Measurements from ENCODE around the gene LYPD6. TPM values are rescaled to one million over a fixed set of nuclear protein-coding genes. Genes with fewer than 3 reads are reported as not detected.

Gene LYPD6
- total RNA-seq, 1 donor = under 0.01 TPM

- no peak for TF ChIP-seq CTCF (IDR thresholded peaks at IDR 0.05; ENCODE audit: extremely low read depth, low read depth, low read length)
- no peak for DNase-seq (ENCODE audit: insufficient read length, low spot score, missing footprints)
- no peak overlapping the region for H2AFZ ChIP-seq (ENCODE audit: low read length)
Measured at GRCh38 chr2:149442346-149442745, 112.0 kb downstream of the LYPD6 start.

GRCh38 chr2:149443150-149443549 lies 112.8 kb downstream of the LYPD6 start:
- Histone ChIP-seq H2AFZ (ENCODE audit: low read length) (no peak overlapping the region), H3K9me3 (ENCODE audit: low read depth, low read length) (no peaks in the 10 kb centered on the region), H3K27ac (ENCODE audit: low read depth, low read length) (no peak overlapping the region), H3K4me2 (ENCODE audit: insufficient read depth, low read length) (no peak overlapping the region), H3K4me1 (ENCODE audit: insufficient read depth, low read length) (no peaks in the 10 kb centered on the region), H3K36me3 (ENCODE audit: insufficient read depth, low read length) (no peaks in the 10 kb centered on the region), H4K20me1 (ENCODE audit: insufficient read depth, low read length) (no peaks in the 10 kb centered on the region), H3K79me2 (ENCODE audit: insufficient read depth, low read length) (no peaks in the 10 kb centered on the region), H3K27me3 (ENCODE audit: insufficient read depth, low read length) (no peaks in the 10 kb centered on the region), H3K4me3 (ENCODE audit: insufficient read depth, low read length) (no peak overlapping the region)
- TF ChIP-seq CTCF (IDR thresholded peaks at IDR 0.05; ENCODE audit: extremely low read depth, low read depth, low read length) = no peak
- DNase-seq (ENCODE audit: insufficient read length, low spot score, missing footprints) = no peak

More at GRCh38 chr2:149442346-149442745, 112.0 kb downstream of the LYPD6 start:
- Histone ChIP-seq H3K27me3 (ENCODE audit: insufficient read depth, low read length) (no peaks in the 10 kb centered on the region), H3K4me1 (ENCODE audit: insufficient read depth, low read length) (no peaks in the 10 kb centered on the region), H3K36me3 (ENCODE audit: insufficient read depth, low read length) (no peaks in the 10 kb centered on the region), H3K4me2 (ENCODE audit: insufficient read depth, low read length) (no peak overlapping the region), H3K9me3 (ENCODE audit: low read depth, low read length) (no peaks in the 10 kb centered on the region), H3K4me3 (ENCODE audit: insufficient read depth, low read length) (no peak overlapping the region), H4K20me1 (ENCODE audit: insufficient read depth, low read length) (no peaks in the 10 kb centered on the region), H3K27ac (ENCODE audit: low read depth, low read length) (no peak overlapping the region), H3K79me2 (ENCODE audit: insufficient read depth, low read length) (no peaks in the 10 kb centered on the region)

DNA sequence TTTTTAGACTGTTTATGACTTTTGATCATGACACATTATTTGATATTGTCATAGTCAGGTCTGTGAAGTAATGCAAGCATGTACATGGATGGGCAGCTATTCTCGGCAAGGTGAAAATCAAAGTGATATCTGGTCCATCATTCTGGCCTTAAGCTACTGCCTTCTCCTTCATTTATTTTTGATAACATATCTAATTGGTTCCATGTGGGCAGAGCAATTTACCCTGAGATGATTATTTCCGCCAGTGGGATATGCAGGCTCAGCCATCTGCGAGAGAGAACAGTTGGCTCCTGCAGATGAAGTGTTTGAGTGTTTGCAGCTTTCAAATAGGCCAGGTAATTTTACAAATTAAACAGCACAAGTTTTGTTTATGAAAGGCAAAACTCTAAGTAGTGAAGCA lies 116.4 kb downstream of the LYPD6 start:
- H3K79me2 ChIP-seq (ENCODE audit: insufficient read depth, low read length) = no peaks in the 10 kb centered on the region
- no peaks in the 10 kb centered on the region for H3K36me3 ChIP-seq (ENCODE audit: insufficient read depth, low read length)
- H2AFZ ChIP-seq (ENCODE audit: low read length) = no peak overlapping the region
- H3K4me2 ChIP-seq (ENCODE audit: insufficient read depth, low read length) = no peak overlapping the region
- H4K20me1 ChIP-seq (ENCODE audit: insufficient read depth, low read length) = no peaks in the 10 kb centered on the region
- no peaks in the 10 kb centered on the region for H3K9me3 ChIP-seq (ENCODE audit: low read depth, low read length)
- no peaks in the 10 kb centered on the region for H3K4me1 ChIP-seq (ENCODE audit: insufficient read depth, low read length)
- no peak overlapping the region for H3K4me3 ChIP-seq (ENCODE audit: insufficient read depth, low read length)
- no peak overlapping the region for H3K27ac ChIP-seq (ENCODE audit: low read depth, low read length)
- no peaks in the 10 kb centered on the region for H3K27me3 ChIP-seq (ENCODE audit: insufficient read depth, low read length)
- no peak for DNase-seq (ENCODE audit: insufficient read length, low spot score, missing footprints)
- TF ChIP-seq CTCF (IDR thresholded peaks at IDR 0.05; ENCODE audit: extremely low read depth, low read depth, low read length) = no peak

GRCh38 chr2:149448315-149448714 lies 117.9 kb downstream of the LYPD6 start:
- Histone ChIP-seq H2AFZ (ENCODE audit: low read length) (no peak overlapping the region), H3K4me3 (ENCODE audit: insufficient read depth, low read length) (no peak overlapping the region), H4K20me1 (ENCODE audit: insufficient read depth, low read length) (no peaks in the 10 kb centered on the region), H3K4me1 (ENCODE audit: insufficient read depth, low read length) (no peaks in the 10 kb centered on the region), H3K79me2 (ENCODE audit: insufficient read depth, low read length) (no peaks in the 10 kb centered on the region), H3K4me2 (ENCODE audit: insufficient read depth, low read length) (no peak overlapping the region), H3K27ac (ENCODE audit: low read depth, low read length) (no peak overlapping the region), H3K9me3 (ENCODE audit: low read depth, low read length) (no peaks in the 10 kb centered on the region), H3K36me3 (ENCODE audit: insufficient read depth, low read length) (no peaks in the 10 kb centered on the region), H3K27me3 (ENCODE audit: insufficient read depth, low read length) (no peaks in the 10 kb centered on the region)
- DNase-seq (ENCODE audit: insufficient read length, low spot score, missing footprints) = no peak
- no peak for TF ChIP-seq CTCF (IDR thresholded peaks at IDR 0.05; ENCODE audit: extremely low read depth, low read depth, low read length)
